GM10248 (cell line): ENCODE data around the gene PITPNB.

Experiments
- CTCF ChIA-PET: fragments of 300-600 bp; sonication (Branson Sonifier 250); formaldehyde crosslinking; extraction: SDS; loops from one replicate; lab custom pipeline; 2021; ENCODE audit warnings: antibody characterized with exemption; lab: Yijun Ruan, JAX
- POLR2A ChIA-PET: fragments of 350-650 bp; sonication (Branson Sonifier 250); formaldehyde crosslinking; extraction: SDS; loops from one replicate; lab custom pipeline; 2020; ENCODE audit warnings: antibody characterized with exemption; lab: Yijun Ruan, JAX
- DNase-seq: peaks from one replicate; pipeline ENCODE4 v3.0.0; 2012; ENCODE audit errors: extremely low spot score
- TF ChIP-seq, protein P1 (sequence below): IDR thresholded peaks from 2 replicates; pipeline ENCODE4 v1.5.1; 2012; ENCODE audit warnings: mild to moderate bottlenecking, low read depth; ENCODE audit errors: extremely low read depth, missing control alignments, control extremely low read depth

The PITPNB gene

GRCh38 chr22:27839057-27839660 is 79.9 kb downstream of the PITPNB start:
- DNase-seq = no peak
- TF ChIP-seq, protein P1, sequence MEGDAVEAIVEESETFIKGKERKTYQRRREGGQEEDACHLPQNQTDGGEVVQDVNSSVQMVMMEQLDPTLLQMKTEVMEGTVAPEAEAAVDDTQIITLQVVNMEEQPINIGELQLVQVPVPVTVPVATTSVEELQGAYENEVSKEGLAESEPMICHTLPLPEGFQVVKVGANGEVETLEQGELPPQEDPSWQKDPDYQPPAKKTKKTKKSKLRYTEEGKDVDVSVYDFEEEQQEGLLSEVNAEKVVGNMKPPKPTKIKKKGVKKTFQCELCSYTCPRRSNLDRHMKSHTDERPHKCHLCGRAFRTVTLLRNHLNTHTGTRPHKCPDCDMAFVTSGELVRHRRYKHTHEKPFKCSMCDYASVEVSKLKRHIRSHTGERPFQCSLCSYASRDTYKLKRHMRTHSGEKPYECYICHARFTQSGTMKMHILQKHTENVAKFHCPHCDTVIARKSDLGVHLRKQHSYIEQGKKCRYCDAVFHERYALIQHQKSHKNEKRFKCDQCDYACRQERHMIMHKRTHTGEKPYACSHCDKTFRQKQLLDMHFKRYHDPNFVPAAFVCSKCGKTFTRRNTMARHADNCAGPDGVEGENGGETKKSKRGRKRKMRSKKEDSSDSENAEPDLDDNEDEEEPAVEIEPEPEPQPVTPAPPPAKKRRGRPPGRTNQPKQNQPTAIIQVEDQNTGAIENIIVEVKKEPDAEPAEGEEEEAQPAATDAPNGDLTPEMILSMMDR = no peak
- ChIA-PET POLR2A (no interaction called here), CTCF (interaction anchor here (1.3 kb wide), 1 partner anchor 14 kb away, joined by 3 read pairs; no protein-coding TSS in a partner anchor)

DNA sequence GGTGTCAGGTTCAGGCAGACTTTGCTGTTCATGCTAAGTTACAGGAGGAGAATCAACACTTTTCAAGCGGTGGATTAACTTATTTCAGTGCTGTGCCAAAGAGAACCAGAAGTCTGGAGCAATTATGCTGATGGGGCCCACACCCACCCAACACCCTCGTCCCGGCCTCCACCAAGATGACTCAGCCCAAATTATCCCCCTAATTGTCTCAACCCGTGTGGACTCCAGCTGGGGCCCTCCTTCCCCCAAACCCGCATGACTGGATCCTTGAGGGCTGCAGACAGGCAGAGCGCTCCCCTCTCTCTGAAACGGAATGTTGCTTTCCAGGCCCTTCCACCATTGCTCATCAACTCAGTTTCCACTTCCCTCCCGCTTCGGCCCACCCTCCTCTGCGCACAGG is 82.9 kb downstream of the PITPNB start:
- ChIA-PET CTCF (no interaction called here), POLR2A (no interaction called here)
- TF ChIP-seq, protein P1 = no peak
- no peak for DNase-seq

DNA sequence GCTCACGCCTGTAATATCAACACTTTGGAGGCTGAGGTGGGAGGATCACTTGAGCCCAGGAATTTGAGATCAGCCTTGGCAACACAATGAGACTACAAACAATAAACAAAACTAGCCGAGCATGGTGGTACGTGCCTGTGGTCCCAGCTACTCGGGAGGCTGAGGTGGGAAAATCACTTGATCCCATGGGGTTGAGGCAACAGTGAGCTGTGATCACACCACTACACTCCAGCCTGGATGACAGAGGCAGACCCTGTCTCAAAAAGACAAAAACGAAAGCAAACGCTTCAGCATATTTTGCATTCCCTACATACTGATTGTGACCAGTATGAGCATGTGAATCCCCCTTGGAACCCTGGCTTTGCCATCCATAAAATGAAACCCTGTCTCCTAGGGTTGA is 83.6 kb downstream of the PITPNB start:
- no peak for DNase-seq
- POLR2A ChIA-PET = no interaction called here
- TF ChIP-seq, protein P1 = no peak

DNA sequence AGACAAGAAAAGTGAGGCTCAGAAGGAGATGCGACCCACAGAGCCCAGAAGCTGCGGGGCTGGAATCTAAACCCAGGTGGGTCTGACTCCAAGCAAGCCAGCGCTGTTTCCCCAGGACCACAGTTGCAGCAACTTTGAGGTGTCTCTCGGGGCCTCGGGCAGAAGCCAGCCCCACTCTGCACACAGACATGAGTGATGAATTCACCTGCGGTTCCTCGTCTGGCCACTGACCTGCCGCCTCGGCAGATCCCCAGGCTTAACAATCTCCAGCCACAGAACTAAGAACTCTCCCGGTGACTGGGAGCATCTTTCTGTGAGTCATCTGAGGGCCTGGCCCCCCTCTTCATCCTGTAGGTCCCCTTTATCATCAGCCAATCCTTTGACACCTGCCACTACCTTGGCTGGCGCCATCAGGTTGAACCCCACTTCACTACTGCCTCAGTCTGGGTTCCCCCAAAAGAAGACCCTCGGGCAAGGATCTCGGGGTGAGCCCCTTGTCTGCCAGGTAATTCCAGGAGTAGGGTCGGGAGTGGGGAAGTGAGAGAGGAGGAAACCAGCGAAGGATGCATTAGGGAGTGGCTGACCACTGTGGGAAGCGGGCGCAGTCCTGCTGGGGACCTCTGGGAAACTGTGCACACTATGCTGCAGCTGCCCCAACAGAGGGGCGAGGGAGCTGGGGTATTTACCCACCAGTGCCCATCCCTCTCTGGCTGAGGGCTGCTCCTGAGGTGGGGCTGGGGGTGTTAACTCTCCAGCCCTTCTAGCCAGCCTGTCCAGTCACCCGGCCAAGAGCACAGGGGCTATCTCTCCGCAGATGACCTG is 84.5 kb downstream of the PITPNB start:
- CTCF ChIA-PET = no interaction called here

More for the DNA sequence above, 83.6 kb downstream of the PITPNB start:
- CTCF ChIA-PET = no interaction called here

DNA sequence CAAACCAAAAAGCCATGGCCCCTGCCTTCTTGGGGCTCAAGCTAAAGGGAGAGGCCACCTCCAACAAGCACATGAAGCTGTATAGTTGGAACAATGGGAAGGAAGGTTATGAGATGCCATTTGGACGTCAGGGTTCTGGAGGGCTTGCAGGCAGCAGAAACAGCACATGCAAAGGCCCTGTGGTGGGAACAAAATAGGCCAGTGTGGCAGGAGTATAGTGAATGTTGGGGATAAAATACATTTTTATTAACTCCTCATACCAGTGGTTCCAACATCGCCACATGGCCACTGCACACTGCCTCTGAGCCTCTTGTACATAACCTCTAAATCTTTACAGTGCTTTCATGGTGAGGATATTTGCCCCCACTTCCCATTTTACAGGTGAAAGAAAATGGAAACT is 85.3 kb downstream of the PITPNB start:
- POLR2A ChIA-PET = no interaction called here
- TF ChIP-seq, protein P1 = no peak
- no peak for DNase-seq
- CTCF ChIA-PET = no interaction called here

More for the DNA sequence above, 84.5 kb downstream of the PITPNB start:
- POLR2A ChIA-PET = no interaction called here
- TF ChIP-seq, protein P1 = no peak
- no peak for DNase-seq

DNA sequence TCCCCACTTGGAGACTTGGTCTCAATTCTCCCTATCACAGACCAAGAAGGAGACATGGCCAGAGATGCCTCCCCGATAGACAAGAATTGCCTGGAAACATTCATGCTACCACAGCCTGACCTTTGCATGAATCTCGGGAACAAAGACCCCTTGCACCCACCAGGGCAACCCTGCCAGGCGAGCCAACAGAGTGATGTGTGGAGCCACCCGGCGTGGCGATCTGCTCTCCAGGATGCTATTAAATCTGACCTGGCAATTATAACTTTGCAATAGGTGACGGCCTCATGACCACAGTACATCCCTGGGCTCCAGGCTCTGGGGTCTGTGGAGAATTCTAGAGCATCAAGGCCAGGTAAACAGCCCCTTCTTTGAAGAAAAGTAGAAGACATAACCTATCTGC is 86.5 kb downstream of the PITPNB start:
- no peak for DNase-seq
- ChIA-PET POLR2A (no interaction called here), CTCF (no interaction called here)
- TF ChIP-seq, protein P1 = no peak
